COLO668 (cell line): ENCODE measurements around the gene E2F4.
A peak's percentile ranks its signal among the peaks of the same experiment; 100 is the strongest.

Experiments
- DNase-seq: peaks from one replicate; lab custom pipeline; 2025; ENCODE audit not compliant: unreplicated experiment; lab: John Stamatoyannopoulos, UW

Gene E2F4

DNA sequence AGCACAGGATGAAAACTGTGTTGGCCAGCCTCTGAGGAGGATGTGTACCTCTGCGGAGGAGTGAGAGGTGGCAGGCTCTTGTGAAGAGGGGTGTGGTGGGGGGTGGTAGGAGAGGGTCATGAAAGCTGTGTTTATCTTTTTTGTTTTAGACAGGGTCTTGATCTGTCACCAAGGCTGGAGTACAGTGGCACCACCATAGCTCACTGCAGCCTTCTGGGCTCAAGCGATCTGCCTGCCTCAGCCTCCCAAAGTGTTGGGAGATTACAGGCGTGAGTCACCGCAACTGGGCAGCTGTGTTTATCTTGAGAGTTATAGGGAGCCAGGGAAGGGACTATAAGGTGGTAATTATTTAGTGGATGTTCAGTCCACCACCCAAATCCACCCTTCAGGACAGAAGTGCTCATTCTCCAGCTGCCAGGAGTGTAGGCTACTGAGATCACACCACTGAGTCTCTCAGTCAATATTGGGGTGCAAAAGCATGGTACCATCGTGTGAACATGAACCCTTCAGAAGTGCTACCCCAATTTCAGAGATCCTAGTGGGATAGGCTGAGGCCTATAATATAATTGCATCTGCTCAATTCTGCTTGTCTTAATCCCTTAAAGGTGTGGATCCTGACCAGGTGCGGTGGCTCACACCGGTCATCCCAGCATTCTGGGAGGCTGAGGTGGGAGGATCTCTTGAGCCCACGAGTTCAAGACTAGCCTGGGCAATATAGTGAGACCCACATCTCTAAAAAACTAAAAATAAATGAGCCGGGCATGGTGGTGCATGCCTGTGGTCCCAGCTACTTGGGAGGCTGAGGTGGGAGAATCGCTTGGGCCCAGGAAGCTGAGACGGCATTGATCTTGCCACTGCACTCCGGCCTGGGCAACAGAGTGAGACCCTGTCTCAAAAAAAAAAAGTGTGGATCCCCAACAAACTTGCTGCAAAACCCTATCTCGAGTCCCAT is 1.2 kb upstream of the E2F4 start:
- peak; percentile 56 for DNase-seq

DNA sequence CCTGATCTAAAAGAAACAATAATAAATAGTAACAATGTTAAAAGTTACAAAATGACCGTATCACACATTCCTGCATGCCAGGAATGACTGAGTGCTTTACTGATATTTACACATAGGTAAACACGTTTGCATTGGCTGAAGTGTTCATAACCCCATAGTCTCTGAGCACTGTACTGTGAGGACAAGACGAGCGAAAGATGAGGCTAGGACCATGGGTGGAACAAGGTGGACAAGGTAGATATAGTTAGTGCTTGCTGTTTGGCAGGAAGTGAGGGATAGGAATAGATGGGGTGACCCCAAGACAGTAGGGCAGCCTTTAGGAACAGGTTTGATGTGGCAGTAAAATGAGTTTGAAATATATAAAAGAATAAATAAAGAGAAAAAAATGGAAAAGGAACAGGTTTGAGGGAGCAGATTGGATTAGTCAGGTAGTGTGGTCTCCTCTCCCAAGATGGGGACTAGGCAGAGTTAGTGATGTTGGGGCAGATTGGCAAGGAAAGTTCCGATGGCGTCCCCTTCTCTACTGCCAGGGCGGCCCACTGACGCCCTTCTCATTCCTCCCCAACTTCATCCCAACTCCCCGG is 452 bp upstream of the E2F4 start:
- DNase-seq, result no peak

DNA sequence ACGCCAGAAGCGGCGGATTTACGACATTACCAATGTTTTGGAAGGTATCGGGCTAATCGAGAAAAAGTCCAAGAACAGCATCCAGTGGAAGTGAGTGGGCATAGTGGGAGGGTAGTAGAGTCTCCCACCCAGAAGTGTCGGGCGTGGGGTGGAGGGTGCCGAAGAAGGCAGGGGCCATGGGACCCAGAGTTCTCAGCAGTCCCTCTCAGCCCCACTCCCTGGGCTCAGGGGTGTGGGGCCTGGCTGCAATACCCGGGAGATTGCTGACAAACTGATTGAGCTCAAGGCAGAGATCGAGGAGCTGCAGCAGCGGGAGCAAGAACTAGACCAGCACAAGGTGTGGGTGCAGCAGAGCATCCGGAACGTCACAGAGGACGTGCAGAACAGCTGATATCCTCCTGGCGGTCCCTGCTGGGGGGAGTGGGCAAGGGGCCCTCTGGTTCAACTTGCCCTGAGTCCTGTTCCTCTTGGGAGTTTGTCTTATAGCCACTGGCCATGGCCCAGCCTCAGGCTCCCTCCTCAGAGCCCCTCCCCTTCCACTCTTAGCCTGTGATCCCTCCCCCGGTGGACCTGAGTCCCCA is 916 bp downstream of the E2F4 start:
- DNase-seq, result no peak

DNA sequence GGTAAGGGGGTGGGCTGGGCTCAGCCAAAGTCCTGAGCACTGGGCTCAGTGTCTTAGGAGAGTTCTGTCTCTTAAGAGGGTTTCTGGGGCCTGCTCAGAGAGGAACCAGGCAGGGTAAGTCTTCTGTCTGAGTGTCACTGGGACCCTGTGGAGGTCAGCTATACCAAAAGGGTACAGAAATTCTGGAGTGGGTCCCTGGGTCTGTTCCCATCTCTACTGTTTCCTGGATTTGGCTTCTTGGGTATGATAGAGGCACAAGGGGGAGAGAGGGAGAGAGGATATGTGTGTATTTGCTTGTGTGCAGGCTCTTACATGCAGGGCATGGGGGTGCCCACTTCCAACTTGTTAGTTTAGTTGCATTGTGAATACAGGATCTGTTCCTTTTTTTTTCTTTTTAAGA is 1.6 kb downstream of the E2F4 start:
- no peak for DNase-seq

DNA sequence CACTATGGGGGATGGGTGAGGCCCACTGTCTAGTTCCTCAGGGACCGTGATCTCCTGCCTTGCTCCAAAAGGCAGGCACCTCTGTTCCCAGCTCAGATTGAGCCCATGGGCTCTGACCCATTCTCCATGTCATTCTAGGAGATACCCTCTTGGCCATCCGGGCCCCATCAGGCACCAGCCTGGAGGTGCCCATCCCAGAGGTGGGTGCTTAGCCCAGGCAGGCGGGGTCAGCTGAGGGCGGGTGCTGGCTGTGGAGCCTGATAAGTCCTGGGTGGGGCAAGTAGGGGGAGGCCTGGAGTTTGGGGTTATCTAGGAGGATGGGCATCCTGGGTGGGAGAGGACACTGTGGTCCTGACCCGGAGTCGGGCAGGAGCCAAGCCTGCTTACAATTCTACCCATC is 2.3 kb downstream of the E2F4 start:
- no peak for DNase-seq

DNA sequence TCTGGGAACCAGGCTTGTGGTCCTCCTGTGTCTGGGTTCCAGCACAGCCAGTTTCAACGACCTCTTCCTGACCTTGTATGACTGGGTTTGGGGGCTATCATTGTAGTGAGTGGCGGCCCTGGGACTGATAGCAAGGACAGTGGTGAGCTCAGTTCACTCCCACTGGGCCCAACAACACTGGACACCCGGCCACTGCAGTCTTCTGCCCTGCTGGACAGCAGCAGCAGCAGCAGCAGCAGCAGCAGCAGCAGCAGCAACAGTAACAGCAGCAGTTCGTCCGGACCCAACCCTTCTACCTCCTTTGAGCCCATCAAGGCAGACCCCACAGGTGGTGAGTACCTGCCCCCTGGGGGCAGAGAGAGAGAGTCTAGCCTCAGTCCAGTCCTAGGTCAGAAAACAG is 3.7 kb downstream of the E2F4 start:
- DNase-seq, result no peak

DNA sequence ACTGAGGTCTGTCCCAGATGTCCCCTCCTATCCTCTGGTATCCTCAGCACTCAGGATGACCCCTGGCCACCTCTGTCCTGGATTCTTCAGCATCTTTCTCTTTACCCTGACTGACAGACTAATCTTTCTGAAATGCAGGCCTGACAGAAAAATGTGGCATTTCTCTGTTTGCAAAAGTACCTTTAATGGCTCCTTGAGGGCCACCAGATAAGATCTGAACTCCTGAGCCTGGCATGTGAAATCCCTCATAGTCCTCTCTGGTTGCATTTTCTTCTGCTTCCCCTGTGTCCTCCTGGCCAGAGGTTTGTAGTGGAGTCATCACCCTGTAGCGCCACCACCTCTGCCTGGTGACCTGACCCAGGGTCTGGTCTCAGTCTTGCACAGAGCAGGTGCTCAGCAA is 4.9 kb downstream of the E2F4 start:
- DNase-seq, result no peak

DNA sequence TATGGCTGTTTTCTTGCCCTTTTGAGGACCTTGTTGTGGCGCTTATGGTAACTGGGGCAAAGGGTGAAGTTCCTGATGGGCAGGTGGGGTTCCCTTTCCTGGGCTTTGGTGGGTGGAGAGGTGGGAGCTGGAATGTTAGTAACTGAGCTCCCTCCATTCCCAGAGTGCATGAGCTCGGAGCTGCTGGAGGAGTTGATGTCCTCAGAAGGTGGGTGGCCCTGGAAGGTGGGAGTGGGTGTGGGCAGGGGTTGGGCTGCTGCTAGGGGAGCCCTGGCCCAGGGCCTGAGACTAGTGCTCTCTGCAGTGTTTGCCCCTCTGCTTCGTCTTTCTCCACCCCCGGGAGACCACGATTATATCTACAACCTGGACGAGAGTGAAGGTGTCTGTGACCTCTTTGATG is 5.7 kb downstream of the E2F4 start:
- DNase-seq, result no peak

DNA sequence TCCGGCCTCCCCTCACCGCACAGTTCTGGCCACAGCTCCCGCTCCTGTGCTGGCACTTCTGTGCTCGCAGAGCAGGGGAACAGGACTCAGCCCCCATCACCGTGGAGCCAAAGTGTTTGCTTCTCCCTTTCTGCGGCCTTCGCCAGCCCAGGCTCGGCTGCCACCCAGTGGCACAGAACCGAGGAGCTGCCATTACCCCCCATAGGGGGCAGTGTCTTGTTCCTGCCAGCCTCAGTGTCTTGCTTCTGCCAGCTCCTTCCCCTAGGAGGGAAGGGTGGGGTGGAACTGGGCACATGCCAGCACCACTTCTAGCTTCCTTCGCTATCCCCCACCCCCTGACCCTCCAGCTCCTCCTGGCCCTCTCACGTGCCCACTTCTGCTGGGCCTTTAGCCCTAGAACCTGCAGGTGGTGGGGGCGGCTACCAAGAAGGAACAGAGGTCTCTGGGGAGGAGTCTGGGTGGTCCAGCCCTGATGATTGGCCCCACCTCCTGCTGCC is 6.3 kb downstream of the E2F4 start:
- peak; percentile 40 for DNase-seq

DNA sequence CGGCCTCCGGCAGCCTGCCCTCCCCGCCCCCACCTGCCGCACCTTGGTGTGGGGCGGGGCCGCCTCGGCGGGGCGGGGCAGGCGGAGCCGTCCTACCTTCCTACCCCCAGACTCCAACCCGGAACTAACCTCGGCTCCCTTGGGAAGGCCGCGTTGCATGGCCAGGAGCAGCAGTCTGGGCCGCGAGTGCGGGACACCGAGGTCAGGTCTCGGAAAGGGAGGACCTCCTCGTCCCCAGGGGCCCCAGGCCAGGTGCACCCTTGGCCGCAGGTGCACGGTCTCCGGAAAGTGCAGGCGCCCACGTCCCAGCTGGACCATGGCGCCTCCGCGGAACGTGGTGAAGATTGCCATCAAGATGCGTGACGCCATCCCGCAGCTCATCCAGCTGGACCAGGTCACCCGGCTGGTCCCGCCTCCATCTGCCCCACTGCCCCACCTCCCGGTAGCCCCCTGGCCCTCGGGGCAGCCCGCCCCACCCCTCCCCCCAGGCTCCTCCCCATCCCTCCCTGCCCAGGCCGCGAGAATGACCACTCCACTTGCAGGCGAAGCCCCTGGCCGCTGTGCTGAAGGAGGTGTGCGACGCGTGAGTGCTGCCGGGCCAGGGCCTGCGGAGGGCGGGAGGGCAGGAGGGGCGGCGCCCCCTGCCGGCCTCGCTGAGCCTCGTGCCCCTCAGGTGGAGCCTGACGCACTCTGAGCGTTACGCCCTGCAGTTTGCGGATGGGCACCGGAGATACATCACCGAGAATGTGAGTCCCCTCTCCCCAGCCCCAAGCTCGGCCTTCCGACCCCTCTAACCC is 7.3 kb downstream of the E2F4 start, which contains the start of gene ELMO3:
ELMO3 (plus strand) TSS at position 121 of the 797 bp plus-strand sequence; CDS start at position 317, 196 bp downstream.
- peak; percentile 71 for DNase-seq

DNA sequence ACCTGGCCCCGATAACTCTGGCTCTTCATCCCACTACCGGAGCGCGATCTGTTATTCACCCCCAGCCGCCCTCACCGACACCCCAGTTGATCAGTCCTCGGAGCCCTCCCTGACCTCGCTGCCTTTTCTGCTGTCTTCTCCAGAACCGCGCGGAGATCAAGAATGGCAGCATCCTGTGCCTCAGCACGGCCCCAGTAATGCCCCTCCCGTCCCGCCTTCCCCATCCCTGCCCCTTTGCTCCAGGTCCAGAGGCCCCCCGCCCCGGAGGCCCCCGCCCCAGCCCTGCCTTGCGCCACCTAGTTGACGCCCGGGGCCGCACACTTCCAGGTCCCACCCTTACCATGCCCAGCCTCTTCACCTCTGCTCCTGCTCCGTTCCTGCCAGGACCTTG is 7.8 kb downstream of the E2F4 start:
- DNase-seq, result no peak

DNA sequence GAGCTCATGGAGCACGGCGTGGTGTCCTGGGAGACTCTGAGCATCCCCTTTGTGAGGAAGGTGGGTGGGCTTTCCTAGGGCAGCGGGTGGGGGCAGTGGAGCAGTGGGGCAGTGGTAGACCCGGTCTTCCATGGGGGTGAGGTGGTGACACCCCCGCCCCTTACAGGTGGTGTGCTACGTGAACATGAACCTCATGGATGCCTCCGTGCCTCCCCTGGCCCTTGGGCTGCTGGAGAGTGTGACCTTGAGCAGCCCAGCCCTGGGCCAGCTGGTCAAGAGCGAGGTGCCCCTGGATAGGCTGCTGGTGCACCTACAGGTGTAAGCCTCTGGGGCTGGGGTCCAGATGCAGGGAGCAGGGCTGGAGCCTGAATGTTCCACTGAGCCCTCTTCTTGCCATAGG is 8.5 kb downstream of the E2F4 start:
- no peak for DNase-seq

DNA sequence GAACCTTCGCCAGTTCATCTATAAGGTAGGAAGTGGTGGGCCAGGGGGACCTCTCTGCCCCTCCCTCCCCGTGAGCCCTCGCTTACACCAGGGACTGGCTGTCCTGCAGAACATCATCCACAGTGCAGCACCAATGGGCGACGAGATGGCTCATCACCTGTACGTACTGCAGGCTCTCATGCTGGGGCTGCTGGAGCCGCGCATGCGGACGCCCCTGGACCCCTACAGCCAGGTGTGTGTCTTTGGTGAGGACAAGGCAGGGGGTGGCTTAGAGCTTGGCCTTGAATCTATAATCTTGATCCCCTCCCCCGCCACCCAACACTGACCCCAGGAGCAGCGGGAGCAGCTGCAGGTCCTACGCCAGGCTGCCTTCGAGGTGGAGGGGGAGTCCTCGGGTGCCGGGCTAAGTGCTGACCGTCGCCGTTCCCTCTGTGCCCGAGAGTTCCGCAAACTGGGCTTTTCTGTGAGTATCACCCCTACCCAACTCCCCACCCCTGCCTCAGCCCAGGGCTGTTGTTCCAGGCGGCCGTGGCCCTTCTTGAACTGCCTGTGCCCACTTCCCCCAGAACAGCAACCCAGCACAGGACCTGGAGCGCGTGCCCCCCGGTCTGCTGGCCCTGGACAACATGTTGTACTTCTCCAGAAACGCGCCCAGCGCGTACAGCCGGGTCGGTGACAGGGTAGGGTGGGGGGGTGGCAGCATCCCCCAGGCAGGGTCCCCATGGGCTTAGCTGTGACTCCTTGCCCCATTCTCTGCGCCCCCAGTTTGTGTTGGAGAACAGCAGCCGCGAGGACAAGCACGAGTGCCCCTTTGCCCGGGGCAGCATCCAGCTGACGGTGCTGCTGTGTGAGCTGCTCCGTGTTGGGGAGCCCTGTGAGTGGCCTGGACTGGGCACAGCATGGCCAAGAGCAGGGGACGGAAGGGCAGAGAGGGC is 9.7 kb downstream of the E2F4 start:
- no peak for DNase-seq

DNA sequence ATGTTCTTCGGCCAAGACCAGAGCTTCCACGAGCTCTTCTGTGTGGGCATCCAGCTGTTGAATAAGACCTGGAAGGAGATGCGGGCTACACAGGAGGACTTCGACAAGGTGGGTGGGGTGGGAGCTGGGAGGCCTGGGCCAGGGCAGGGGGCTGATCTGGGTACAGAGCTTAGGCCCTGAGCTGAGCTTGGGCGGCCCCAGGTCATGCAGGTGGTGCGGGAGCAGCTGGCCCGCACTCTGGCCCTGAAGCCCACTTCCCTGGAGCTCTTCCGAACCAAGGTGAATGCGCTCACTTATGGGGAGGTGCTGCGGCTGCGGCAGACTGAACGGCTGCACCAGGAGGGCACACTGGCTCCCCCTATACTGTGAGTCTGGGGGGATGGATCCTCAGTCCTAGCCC is 10.5 kb downstream of the E2F4 start:
- no peak for DNase-seq

DNA sequence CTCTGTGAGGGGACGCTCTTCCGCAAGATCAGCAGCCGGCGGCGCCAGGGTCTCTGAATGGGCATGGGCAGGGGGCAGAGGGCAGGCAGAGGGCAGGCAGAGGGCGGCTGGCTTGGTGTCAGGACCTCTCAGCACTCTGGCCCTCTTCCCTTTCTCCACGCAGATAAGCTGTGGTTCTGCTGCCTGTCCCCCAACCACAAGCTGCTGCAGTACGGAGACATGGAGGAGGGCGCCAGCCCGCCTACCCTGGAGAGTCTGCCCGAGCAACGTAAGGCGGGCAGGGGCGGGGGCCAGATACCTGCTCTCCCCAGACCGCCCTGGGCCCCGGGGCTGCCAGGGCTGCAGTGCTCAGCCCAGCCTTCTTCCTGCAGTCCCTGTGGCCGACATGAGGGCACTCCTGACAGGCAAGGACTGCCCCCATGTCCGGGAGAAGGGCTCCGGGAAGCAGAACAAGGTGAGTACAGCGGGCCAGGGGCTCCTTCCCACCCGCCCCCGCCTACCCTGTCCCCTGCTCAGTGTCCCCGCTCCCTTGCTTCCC is 11.1 kb downstream of the E2F4 start:
- no peak for DNase-seq

DNA sequence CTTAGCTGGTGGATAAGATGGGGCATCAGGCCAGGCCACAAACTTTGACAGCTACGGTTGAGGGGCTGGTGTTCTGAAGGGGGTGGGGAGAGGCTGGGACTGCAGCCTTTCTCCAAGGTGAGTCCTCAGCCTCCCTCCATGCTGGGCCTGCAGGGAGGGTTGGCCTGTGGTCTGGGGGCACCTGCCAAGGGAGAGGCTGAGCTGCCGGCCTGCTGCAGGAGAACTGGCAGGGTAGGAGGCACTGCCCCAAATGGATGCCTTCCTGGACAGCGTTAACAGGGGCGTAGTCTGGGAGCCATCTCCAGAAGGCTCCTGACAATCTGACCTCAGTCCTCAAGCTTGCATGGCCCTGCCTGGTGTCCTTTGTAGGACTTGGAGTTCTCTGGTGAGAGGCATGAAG is 12.1 kb downstream of the E2F4 start:
- no peak for DNase-seq

DNA sequence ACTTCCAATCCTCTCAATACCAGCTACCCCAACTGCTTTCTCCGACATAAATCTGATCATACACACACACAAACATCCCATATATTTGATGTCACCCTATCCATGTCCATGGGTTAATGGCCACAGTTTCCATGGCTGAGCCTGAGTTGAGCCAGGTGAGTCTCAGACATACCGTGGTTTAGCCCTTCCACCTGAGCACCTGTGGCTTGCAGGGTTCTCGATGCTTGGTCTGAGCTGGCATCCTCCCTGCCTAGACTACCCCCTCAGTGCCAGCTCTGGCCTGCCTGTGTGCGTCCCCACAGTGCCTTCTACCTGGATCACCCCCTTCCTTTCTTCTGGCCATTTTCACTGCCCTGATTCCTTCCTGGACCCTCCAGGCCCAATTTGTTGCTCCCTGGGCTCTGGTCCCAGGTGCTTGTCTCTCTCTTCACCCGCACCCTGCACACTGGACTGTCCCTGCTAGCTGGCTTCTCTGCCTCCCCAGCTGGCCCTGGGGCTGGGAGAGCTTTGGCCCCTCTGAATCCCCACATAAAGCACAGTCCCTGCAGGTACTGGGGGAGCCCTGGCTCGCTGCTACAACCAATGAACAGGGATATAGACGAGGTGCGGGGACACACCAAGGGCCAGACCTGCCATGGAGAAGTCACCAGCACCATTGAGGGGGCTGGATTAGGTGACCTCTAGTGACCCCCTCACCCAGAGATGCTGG is 14.3 kb downstream of the E2F4 start:
- DNase-seq, result no peak

DNA sequence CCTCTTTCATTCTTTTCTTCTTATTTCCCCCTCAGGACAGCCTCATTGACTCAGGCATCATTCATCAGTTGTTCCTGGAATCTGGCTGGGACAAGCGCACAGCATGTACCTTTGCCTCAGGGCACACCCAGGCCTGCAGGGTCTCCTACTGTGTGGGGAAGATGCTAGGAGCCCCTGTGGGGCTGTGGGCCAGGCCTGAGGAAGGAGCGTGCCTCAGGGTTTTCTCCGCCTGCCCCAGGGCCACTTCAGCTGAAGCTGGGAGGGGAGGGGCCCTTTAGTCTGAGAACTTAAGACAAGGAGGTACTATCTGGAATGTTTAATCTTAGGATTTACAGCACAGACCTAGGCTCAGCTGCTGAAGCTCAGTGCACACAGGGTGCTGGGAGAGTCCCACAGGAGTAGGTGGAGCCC is 14.9 kb downstream of the E2F4 start:
- DNase-seq, result no peak
